Measurements from ENCODE around the gene DUSP18. TPM values are rescaled to one million over a fixed set of nuclear protein-coding genes. Genes with fewer than 3 reads are reported as not detected.
A peak's percentile ranks its signal among the peaks of the same experiment; 100 is the strongest.

Gene DUSP18
- total and polyA plus RNA-seq, 9 of the 15 experiments (the other 6 are each of a cell fraction or from before 2014, with no cell fraction given): 1.00 to 3.7 (median 1.5) TPM

- no peak; the same call in 2 of the 3 replicates for ATAC-seq
- no peaks in the 10 kb centered on the region for H3K79me2 ChIP-seq (ENCODE audit: control insufficient read depth, insufficient read depth, low read length)
- peak; percentile 40; the same call in 1 of the 2 replicates for TF ChIP-seq SOX6 (IDR thresholded peaks at IDR 0.05)
- TF ChIP-seq RFX5 (IDR thresholded peaks at IDR 0.05; ENCODE audit: low read depth, low read length): no peak
- TF ChIP-seq, protein P1, sequence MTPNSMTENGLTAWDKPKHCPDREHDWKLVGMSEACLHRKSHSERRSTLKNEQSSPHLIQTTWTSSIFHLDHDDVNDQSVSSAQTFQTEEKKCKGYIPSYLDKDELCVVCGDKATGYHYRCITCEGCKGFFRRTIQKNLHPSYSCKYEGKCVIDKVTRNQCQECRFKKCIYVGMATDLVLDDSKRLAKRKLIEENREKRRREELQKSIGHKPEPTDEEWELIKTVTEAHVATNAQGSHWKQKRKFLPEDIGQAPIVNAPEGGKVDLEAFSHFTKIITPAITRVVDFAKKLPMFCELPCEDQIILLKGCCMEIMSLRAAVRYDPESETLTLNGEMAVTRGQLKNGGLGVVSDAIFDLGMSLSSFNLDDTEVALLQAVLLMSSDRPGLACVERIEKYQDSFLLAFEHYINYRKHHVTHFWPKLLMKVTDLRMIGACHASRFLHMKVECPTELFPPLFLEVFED (CRISPR knock-in tag; conservative IDR thresholded peaks at IDR 0.05): no peak
- no peak for TF ChIP-seq CEBPB (tag; IDR thresholded peaks at IDR 0.05)
- TF ChIP-seq, protein P2, sequence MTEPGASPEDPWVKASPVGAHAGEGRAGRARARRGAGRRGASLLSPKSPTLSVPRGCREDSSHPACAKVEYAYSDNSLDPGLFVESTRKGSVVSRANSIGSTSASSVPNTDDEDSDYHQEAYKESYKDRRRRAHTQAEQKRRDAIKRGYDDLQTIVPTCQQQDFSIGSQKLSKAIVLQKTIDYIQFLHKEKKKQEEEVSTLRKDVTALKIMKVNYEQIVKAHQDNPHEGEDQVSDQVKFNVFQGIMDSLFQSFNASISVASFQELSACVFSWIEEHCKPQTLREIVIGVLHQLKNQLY (CRISPR knock-in tag; conservative IDR thresholded peaks at IDR 0.05): no peak
- TF ChIP-seq, protein P3, sequence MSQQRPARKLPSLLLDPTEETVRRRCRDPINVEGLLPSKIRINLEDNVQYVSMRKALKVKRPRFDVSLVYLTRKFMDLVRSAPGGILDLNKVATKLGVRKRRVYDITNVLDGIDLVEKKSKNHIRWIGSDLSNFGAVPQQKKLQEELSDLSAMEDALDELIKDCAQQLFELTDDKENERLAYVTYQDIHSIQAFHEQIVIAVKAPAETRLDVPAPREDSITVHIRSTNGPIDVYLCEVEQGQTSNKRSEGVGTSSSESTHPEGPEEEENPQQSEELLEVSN (IDR thresholded peaks at IDR 0.05; ENCODE audit: borderline replicate concordance in 1 of 2, extremely low read depth in 1 of 2, insufficient read depth in 1 of 2, insufficient read length in 1 of 2, low read depth in 1 of 2, low read length in 1 of 2, poor library complexity in 1 of 2, severe bottlenecking in 1 of 2): peak; percentile 37 to 69
- peak; percentile 87 for TF ChIP-seq CBFA2T3 (IDR thresholded peaks at IDR 0.05)
- TF ChIP-seq, protein P4, sequence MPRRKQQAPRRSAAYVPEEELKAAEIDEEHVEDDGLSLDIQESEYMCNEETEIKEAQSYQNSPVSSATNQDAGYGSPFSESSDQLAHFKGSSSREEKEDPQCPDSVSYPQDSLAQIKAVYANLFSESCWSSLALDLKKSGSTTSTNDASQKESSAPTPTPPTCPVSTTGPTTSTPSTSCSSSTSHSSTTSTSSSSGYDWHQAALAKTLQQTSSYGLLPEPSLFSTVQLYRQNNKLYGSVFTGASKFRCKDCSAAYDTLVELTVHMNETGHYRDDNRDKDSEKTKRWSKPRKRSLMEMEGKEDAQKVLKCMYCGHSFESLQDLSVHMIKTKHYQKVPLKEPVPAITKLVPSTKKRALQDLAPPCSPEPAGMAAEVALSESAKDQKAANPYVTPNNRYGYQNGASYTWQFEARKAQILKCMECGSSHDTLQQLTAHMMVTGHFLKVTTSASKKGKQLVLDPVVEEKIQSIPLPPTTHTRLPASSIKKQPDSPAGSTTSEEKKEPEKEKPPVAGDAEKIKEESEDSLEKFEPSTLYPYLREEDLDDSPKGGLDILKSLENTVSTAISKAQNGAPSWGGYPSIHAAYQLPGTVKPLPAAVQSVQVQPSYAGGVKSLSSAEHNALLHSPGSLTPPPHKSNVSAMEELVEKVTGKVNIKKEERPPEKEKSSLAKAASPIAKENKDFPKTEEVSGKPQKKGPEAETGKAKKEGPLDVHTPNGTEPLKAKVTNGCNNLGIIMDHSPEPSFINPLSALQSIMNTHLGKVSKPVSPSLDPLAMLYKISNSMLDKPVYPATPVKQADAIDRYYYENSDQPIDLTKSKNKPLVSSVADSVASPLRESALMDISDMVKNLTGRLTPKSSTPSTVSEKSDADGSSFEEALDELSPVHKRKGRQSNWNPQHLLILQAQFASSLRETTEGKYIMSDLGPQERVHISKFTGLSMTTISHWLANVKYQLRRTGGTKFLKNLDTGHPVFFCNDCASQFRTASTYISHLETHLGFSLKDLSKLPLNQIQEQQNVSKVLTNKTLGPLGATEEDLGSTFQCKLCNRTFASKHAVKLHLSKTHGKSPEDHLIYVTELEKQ (CRISPR knock-in tag; IDR thresholded peaks at IDR 0.05): no peak
- TF ChIP-seq FOXO4 (CRISPR knock-in tag; IDR thresholded peaks at IDR 0.05): no peak
- no peak for TF ChIP-seq TCFL5 (CRISPR knock-in tag; conservative IDR thresholded peaks at IDR 0.05)
- peak; percentile 77 for TF ChIP-seq ARID1B (IDR thresholded peaks at IDR 0.05)
- TF ChIP-seq CREB1 (IDR thresholded peaks at IDR 0.05): no peak
- no peak for TF ChIP-seq CREB1 (CRISPR knock-in tag; IDR thresholded peaks at IDR 0.05)
- no peak for TF ChIP-seq PTRF (tag; IDR thresholded peaks at IDR 0.05)
- TF ChIP-seq HDGF (IDR thresholded peaks at IDR 0.05): no peak
Observed at GRCh38 chr22:30675436-30675835, 7.8 kb upstream of the DUSP18 start.

More at GRCh38 chr22:30675436-30675835, 7.8 kb upstream of the DUSP18 start:
- BruUV-seq (replicated peaks): no TSS peak
- POLR2A ChIA-PET: interaction anchor here (0.6 to 2.1 kb wide), 2 partner anchors 9 to 324 kb away, joined by 3 to 5 read pairs; no protein-coding TSS in a partner anchor
- CTCF ChIA-PET (ENCODE audit: low intra/inter-chr PET ratio): no interaction called here
- Histone ChIP-seq H3K4me2 (ENCODE audit: insufficient read depth, low read length) (no peak overlapping the region), H3K27me3 (ENCODE audit: control insufficient read depth in 2 of 2, insufficient read depth in 2 of 2, low read length in 2 of 2) (no peaks in the 10 kb centered on the region), H3K36me3 (ENCODE audit: control insufficient read depth, insufficient read depth, low read length) (no peaks in the 10 kb centered on the region), H3K4me1 (replicated peaks in 1 of 2; ENCODE audit: control insufficient read depth in 2 of 2, insufficient read depth in 2 of 2, low read length in 2 of 2) (peaks cover 15 to 19% of the 10 kb centered on the region in 2 experiments; a peak in 4 of 5 replicates), H3K9me3 (replicated peaks; ENCODE audit: control insufficient read depth, insufficient read depth, low read depth, low read length) (no peaks in the 10 kb centered on the region), H2AFZ (ENCODE audit: low read depth, low read length) (peak overlapping the region; percentile 63), H3K4me3 (no peak overlapping the region), H4K20me1 (replicated peaks; ENCODE audit: control insufficient read depth, insufficient read depth, low read length) (no peaks in the 10 kb centered on the region), H3K9ac (ENCODE audit: insufficient read depth in 1 of 2, low read depth in 2 of 2, low read length in 2 of 2) (no peak overlapping the region), H3K9me1 (ENCODE audit: control insufficient read depth, insufficient read depth, low read length) (no peaks in the 10 kb centered on the region), H3K27ac (ENCODE audit: extremely low read depth, low read depth, low read length) (no peak overlapping the region)
- intact Hi-C loops (cut with micrococcal nuclease): no loop called here
- in situ Hi-C loops (cut with MboI): no loop called here
- peak in 3 of 4 experiments; percentile 50 to 62 (median 59) for DNase-seq (ENCODE audit: extremely low read depth in 1 of 4, low spot score in 3 of 4)
- 22% methylated on average over 9 of the region's 9 CpGs for WGBS (ENCODE audit: insufficient coverage, low coverage, missing lambda C conversion rate)
- FAIRE-seq: peak; percentile 19

Data from K562 (cell line).